Measurements from ENCODE around the gene FKBP4.

The FKBP4 gene

DNA sequence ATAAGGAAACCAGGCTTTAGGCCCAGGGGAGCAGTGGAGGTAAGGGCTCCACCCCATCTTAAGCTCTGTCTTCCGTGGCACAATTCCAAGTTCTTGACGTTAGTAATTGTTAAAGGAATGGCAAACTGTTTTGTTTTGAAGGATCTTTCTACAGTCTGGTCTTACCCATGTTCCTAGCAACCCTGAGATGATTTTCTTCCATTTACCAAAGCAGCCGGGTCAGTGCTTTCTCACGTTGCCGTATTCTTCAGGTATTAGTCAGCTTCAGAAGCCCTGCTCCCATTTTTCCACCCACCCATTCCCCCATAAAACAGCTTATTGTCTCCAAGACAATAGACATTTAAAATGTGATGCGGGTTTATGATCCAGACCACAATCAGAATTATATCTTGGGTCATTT is 29.8 kb downstream of the FKBP4 start:
- in situ Hi-C loops (cut with HindIII; ENCODE audit: low sequenced_read_pairs): no loop called here
- DNase-seq (ENCODE audit: low read depth): no peak
- TF ChIP-seq, protein P1, sequence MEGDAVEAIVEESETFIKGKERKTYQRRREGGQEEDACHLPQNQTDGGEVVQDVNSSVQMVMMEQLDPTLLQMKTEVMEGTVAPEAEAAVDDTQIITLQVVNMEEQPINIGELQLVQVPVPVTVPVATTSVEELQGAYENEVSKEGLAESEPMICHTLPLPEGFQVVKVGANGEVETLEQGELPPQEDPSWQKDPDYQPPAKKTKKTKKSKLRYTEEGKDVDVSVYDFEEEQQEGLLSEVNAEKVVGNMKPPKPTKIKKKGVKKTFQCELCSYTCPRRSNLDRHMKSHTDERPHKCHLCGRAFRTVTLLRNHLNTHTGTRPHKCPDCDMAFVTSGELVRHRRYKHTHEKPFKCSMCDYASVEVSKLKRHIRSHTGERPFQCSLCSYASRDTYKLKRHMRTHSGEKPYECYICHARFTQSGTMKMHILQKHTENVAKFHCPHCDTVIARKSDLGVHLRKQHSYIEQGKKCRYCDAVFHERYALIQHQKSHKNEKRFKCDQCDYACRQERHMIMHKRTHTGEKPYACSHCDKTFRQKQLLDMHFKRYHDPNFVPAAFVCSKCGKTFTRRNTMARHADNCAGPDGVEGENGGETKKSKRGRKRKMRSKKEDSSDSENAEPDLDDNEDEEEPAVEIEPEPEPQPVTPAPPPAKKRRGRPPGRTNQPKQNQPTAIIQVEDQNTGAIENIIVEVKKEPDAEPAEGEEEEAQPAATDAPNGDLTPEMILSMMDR (IDR thresholded peaks at IDR 0.05; ENCODE audit: low read depth, low read length, missing control alignments): no peak
- H3K4me3 ChIP-seq (ENCODE audit: low read depth, low read length): no peak overlapping the region

DNA sequence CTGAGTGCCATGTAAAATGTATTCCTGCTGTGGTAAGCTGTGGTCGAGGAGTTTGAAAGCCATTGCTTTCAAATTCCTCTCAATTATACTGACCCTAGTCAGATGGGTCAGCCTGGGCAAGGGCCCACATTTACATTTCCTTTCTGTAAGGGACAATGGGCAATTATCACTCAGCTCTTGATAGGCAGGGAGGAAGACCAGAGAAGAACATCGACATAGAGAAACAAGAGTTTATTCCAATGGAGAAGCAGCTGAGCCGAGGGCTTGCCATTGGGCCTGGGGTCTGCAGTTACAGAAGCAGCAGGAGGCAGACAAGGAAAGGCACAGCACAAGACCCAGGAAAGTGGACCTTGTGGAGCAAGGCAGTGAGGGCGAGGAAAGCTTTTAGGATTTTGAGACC is 30.4 kb downstream of the FKBP4 start:
- H3K4me3 ChIP-seq (ENCODE audit: low read depth, low read length): no peak overlapping the region
- in situ Hi-C loops (cut with HindIII; ENCODE audit: low sequenced_read_pairs): no loop called here
- TF ChIP-seq, protein P1 (IDR thresholded peaks at IDR 0.05; ENCODE audit: low read depth, low read length, missing control alignments): no peak
- no peak for DNase-seq (ENCODE audit: low read depth)

DNA sequence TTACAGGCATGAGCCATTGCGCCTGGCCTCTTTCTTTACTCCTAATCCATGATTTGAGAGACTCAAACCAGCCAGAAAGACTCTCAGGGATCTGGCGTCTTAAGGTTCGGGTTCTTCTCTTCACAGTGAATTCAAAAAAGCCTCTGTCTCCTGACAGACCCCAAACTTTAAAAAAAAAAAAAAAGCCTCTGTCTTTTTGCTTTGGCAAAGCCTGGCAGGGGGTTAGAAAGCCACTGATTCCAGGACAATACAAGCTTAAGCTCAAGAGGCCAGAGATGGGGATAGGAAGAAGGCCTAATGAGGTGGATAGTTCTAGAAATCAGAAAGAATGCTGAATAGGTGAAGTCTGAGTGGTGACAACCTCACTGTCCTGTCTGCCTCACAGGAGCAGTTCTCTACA is 31.3 kb downstream of the FKBP4 start:
- TF ChIP-seq, protein P1 (IDR thresholded peaks at IDR 0.05; ENCODE audit: low read depth, low read length, missing control alignments): no peak
- in situ Hi-C loops (cut with HindIII; ENCODE audit: low sequenced_read_pairs): no loop called here
- DNase-seq (ENCODE audit: low read depth): no peak
- no peak overlapping the region for H3K4me3 ChIP-seq (ENCODE audit: low read depth, low read length)

DNA sequence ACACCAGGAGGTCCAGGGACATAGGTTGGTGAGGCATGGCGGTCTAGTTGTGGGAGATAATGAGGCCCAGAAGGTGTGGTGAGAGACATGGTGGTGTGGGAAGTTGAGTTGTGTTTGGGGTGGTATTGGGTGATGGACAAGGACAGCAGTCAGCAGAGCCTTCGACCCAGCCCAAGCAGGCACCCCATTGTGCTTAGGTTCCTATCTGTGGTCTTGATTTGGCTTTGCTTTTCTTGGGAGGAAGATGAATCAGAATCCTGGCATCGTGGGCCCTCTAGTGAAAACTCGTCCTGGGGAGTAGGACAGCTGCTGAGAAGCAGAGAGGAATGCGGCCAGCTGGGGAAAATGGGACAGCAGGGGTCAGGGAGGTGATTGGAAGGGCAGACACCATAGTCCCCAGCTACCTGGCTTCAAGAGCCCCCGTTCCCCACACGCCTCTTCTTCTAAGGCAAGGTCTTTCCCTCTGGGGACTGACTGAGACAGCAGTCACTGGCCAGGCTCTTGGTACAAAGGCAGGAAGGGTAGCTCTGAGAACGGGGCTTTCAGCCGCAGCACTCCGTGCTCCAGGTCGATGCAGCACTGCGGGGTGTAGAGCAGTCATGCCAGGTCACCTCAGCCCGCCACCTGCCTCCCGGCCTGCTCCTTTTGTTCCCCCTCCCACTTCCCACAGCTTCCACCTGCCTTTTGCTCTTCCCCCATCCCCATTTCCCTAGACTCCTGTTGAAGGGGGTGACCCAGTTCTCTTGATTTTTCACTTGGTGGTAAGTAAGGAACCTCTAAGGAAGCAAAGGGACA is 32.1 kb downstream of the FKBP4 start:
- no peak overlapping the region for H3K4me3 ChIP-seq (ENCODE audit: low read depth, low read length)
- DNase-seq (ENCODE audit: low read depth): no peak
- in situ Hi-C loops (cut with HindIII; ENCODE audit: low sequenced_read_pairs): no loop called here
- TF ChIP-seq, protein P1 (IDR thresholded peaks at IDR 0.05; ENCODE audit: low read depth, low read length, missing control alignments): no peak

DNA sequence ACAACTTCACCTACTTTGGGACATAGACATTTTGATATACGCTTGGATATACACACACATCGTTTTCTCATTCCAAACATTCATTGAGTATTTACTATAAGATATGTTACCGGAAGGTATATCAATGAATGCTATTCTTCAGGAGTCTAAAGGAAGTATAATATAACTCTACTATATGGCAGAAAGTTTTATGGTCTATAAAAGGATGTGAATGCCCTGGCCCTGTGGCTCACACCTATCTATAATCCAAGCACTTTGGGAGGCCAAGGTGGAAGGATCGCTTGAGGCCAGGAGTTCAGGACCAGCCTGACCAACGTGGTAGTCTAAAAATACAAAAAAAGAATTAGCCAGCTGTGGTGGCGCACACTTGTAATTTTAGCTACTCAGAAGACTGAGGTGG is 34.5 kb downstream of the FKBP4 start:
- H3K4me3 ChIP-seq (ENCODE audit: low read depth, low read length): no peak overlapping the region
- DNase-seq (ENCODE audit: low read depth): no peak
- in situ Hi-C loops (cut with HindIII; ENCODE audit: low sequenced_read_pairs): no loop called here
- TF ChIP-seq, protein P1 (IDR thresholded peaks at IDR 0.05; ENCODE audit: low read depth, low read length, missing control alignments): no peak

DNA sequence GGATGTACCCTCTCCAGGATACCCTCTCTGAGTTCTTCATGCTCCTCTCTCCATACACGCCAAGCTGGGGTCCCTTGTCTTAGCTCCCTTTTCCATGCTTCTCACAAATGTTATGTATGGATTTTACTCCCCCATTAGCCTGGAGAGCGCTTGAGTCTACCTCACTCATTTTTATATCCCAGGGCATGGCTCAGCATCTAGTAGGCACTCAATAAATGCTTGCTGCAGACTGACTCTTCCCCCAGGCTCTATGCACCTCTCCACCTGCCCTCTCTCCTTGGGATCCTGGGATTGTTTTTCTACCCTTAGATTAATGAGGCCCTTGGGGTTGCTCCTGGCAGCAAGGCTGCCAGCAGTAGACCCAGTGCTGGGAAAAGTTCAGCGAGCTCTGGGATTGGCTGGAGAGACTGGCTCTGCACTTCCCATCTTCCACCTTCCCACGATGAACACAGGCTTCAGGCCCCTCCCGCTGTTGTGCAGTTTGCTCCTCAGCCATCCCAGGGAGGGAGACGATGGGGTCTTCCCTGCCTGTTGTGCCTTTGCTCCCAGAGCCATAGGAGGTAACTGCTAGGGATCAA is 37.9 kb downstream of the FKBP4 start:
- in situ Hi-C loops (cut with HindIII; ENCODE audit: low sequenced_read_pairs): no loop called here
- H3K4me3 ChIP-seq (ENCODE audit: low read depth, low read length): no peak overlapping the region
- DNase-seq (ENCODE audit: low read depth): no peak
- TF ChIP-seq, protein P1 (IDR thresholded peaks at IDR 0.05; ENCODE audit: low read depth, low read length, missing control alignments): no peak

All from astrocyte of the cerebellum (primary cell).